Measurements from ENCODE around the gene EI24. TPM values are rescaled to one million over a fixed set of nuclear protein-coding genes. Genes with fewer than 3 reads are reported as not detected.

The EI24 gene
- total and polyA plus RNA-seq, 2 of the 8 experiments (the other 6 are each of a cell fraction or from before 2014, with no cell fraction given), result 135 to 264 TPM

- no peak for TF ChIP-seq CEBPB (IDR thresholded peaks at IDR 0.05; ENCODE audit: low read depth, low read length)
These were observed 16.2 kb downstream of the EI24 start (continued) for GRCh38 chr11:125585487-125585886.

Measured in H1 (cell line).